K562 (cell line): ENCODE measurements around the gene TMEM87B. TPM values are rescaled to one million over a fixed set of nuclear protein-coding genes. Genes with fewer than 3 reads are reported as not detected.

ENCODE experiments used
- ARID1B ChIP-seq: fragments of 450-650 bp; IDR thresholded peaks from 2 replicates; pipeline ENCODE4 v1.6.1; 2016; ENCODE audit warnings: antibody characterized with exemption, mild to moderate bottlenecking, inconsistent platforms
- ATF3 ChIP-seq, 2 experiments: fragments of 450-650 bp in 1 of 2; sonication (generic) in 1 of 2; formaldehyde crosslinking in 1 of 2; IDR thresholded peaks in 1 of 2; conservative IDR thresholded peaks in 1 of 2; 2 replicates each; pipeline versions ENCODE4 v1.6.1 to v1.8.1; 2016 to 2023; ENCODE audit warnings: mild to moderate bottlenecking in 2 of 2, moderate library complexity in 2 of 2, inconsistent platforms in 1 of 2, missing genetic modification reagents in 1 of 2
- BRF1 ChIP-seq: IDR thresholded peaks from 3 replicates; pipeline ENCODE4 v1.6.1; 2011; ENCODE audit warnings: borderline replicate concordance, mild to moderate bottlenecking; ENCODE audit not compliant: insufficient read length; ENCODE audit errors: extremely low read depth
- CBFA2T3 ChIP-seq: fragments of 450-650 bp; IDR thresholded peaks from 2 replicates; pipeline ENCODE4 v1.6.1; 2017
- CBX3 ChIP-seq, 2 experiments: IDR thresholded peaks; 1 replicate in 1 of 2; 2 replicates in 1 of 2; pipeline ENCODE4 v1.6.1; 2012; ENCODE audit warnings: inconsistent platforms in 2 of 2, low read length in 2 of 2, borderline replicate concordance in 1 of 2, control low read depth in 1 of 2
- E2F6 ChIP-seq, 2 experiments: IDR thresholded peaks; 2 replicates each; pipeline ENCODE4 v1.6.1; 2011; ENCODE audit warnings: borderline replicate concordance in 1 of 2, control low read depth in 1 of 2, low read depth in 1 of 2, low read length in 1 of 2, mild to moderate bottlenecking in 1 of 2, mixed read lengths in 1 of 2, moderate library complexity in 1 of 2; ENCODE audit not compliant: insufficient read depth in 1 of 2, insufficient read length in 1 of 2, poor library complexity in 1 of 2, severe bottlenecking in 1 of 2; ENCODE audit errors: extremely low read depth in 1 of 2
- EGR1 ChIP-seq: fragments of 450-650 bp; conservative IDR thresholded peaks from 2 replicates; pipeline ENCODE4 v1.6.1; 2017; ENCODE audit warnings: mild to moderate bottlenecking
- NBN ChIP-seq: fragments of 450-650 bp; IDR thresholded peaks from 2 replicates; pipeline ENCODE4 v1.6.1; 2016; ENCODE audit warnings: low read depth, mild to moderate bottlenecking
- NCOA1 ChIP-seq: fragments of 450-650 bp; IDR thresholded peaks from 2 replicates; pipeline ENCODE4 v1.6.1; 2016; ENCODE audit warnings: low read depth
- NCOA4 ChIP-seq: fragments of 450-650 bp; IDR thresholded peaks from 2 replicates; pipeline ENCODE4 v1.6.1; 2018; ENCODE audit warnings: mild to moderate bottlenecking; ENCODE audit not compliant: partially characterized antibody
- RBM15 ChIP-seq: fragments of 200-400 bp; formaldehyde crosslinking; IDR thresholded peaks from 2 replicates; pipeline ENCODE4 v1.6.1; 2018; ENCODE audit warnings: mild to moderate bottlenecking, low read length, moderate library complexity; ENCODE audit not compliant: insufficient read depth
- SMAD4 ChIP-seq: fragments of 250-450 bp; sonication (Bioruptor Pico); conservative IDR thresholded peaks from 2 replicates; pipeline ENCODE4 v1.8.0; 2021; ENCODE audit warnings: inconsistent platforms, mild to moderate bottlenecking, moderate library complexity
- SMARCC2 ChIP-seq: fragments of 450-650 bp; IDR thresholded peaks from 2 replicates; pipeline ENCODE4 v1.6.1; 2017; ENCODE audit warnings: antibody characterized with exemption, moderate library complexity, mild to moderate bottlenecking, low read depth
- SMARCE1 ChIP-seq: fragments of 450-650 bp; IDR thresholded peaks from 2 replicates; pipeline ENCODE4 v1.7.1; 2016; ENCODE audit warnings: mild to moderate bottlenecking
- TAL1 ChIP-seq: fragments of 450-650 bp; IDR thresholded peaks from 2 replicates; pipeline ENCODE4 v1.6.1; 2016; ENCODE audit warnings: mild to moderate bottlenecking
- TBL1XR1 ChIP-seq, 2 experiments: IDR thresholded peaks; 2 replicates each; pipeline ENCODE4 v1.6.1; 2012; ENCODE audit warnings: improper control_type of control experiment in 2 of 2, low read length in 2 of 2, mild to moderate bottlenecking in 1 of 2
- TCF7L2 ChIP-seq: fragments of 150-350 bp; IDR thresholded peaks from 2 replicates; pipeline ENCODE4 v1.6.1; 2016; ENCODE audit warnings: low read depth, mild to moderate bottlenecking, low read length, moderate library complexity
- TEAD4 ChIP-seq, 2 experiments: sonication (generic) in 1 of 2; formaldehyde crosslinking in 1 of 2; IDR thresholded peaks; 2 replicates each; pipeline versions ENCODE4 v1.6.1 to v1.8.0; 2012 to 2022; ENCODE audit warnings: borderline replicate concordance in 1 of 2, inconsistent platforms in 1 of 2, low read length in 1 of 2, mild to moderate bottlenecking in 1 of 2, missing genetic modification reagents in 1 of 2
- TRIM24 ChIP-seq, 2 experiments: fragments of 450-650 bp; IDR thresholded peaks; 2 replicates each; pipeline ENCODE4 v1.6.1; 2016
- ZNF592 ChIP-seq: fragments of 450-650 bp; IDR thresholded peaks from 2 replicates; pipeline ENCODE4 v1.6.1; 2017; ENCODE audit warnings: antibody characterized with exemption, mild to moderate bottlenecking
- ZNF76 ChIP-seq: fragments of 250-450 bp; sonication (Bioruptor Pico); IDR thresholded peaks from 2 replicates; pipeline ENCODE4 v1.4.0; 2020; ENCODE audit warnings: mild to moderate bottlenecking, moderate library complexity, borderline replicate concordance
- ZNF766 ChIP-seq: fragments of 200-800 bp; sonication (Bioruptor generic); conservative IDR thresholded peaks from 2 replicates; pipeline ENCODE4 v1.6.1; 2016; ENCODE audit warnings: missing genetic modification characterization, missing compliant biosample characterization
- polyA plus RNA-seq, 8 experiments: library from polyadenylated mRNA; depleted of rRNA in 4 of 8; stranded (reverse) in 5 of 8; unstranded in 3 of 8; fragments of >200 nt; fragmentation: Nextera tagmentation in 2 of 8; fragmentation: Illumina TruSeq in 1 of 8; extraction: Ambion mirVana in 2 of 8; extraction: Trizol in 1 of 8; gene quantifications; 2 replicates each; pipeline versions ENCODE4 v1.2.1 to v1.2.3, GENCODE V29; 2011 to 2014; ENCODE audit warnings: inconsistent platforms in 1 of 8, missing spikeins in 1 of 8
- total RNA-seq, 7 experiments: library from RNA; depleted of rRNA in 6 of 7; stranded (reverse); fragments of >200 nt in 6 of 7; fragmentation: Illumina TruSeq in 2 of 7; extraction: Trizol in 2 of 7; gene quantifications; 2 replicates each; pipeline versions ENCODE4 v1.2.1 to v1.2.3, GENCODE V29; 2011 to 2021; ENCODE audit warnings: low replicate concordance in 1 of 7

Gene TMEM87B
- total and polyA plus RNA-seq, 9 of the 15 experiments (the other 6 are each of a cell fraction or from before 2014, with no cell fraction given) = 3.7 to 17.1 (median 11.0) TPM

GRCh38 chr2:112108178-112108832 is 53.2 kb downstream of the TMEM87B start (continued):
- TF ChIP-seq ZNF592 (no peak), NCOA4 (no peak), TAL1 (peak; percentile 81), NBN (no peak), ATF3 (IDR thresholded peaks at IDR 0.05) (no peak), ATF3 (CRISPR knock-in tag; conservative IDR thresholded peaks at IDR 0.05) (no peak), SMAD4 (CRISPR knock-in tag) (peak; percentile 65), TRIM24 (IDR thresholded peaks at IDR 0.05) (peak; percentile 28 to 69; a peak in 3 of 4 replicates), TCF7L2 (no peak), RBM15 (no peak), NCOA1 (no peak), E2F6 (IDR thresholded peaks at IDR 0.05; ENCODE audit: borderline replicate concordance in 1 of 2, extremely low read depth in 1 of 2, insufficient read depth in 1 of 2, insufficient read length in 1 of 2, low read depth in 1 of 2, low read length in 1 of 2, poor library complexity in 1 of 2, severe bottlenecking in 1 of 2) (no peak), CBFA2T3 (peak; percentile 83), ZNF76 (CRISPR knock-in tag) (no peak), TBL1XR1 (IDR thresholded peaks at IDR 0.05; ENCODE audit: low read length in 2 of 2) (peak in 1 of 2 experiments; percentile 18; a peak in 1 of 4 replicates), BRF1 (no peak), ZNF766 (peak; percentile 41; the same call in 1 of the 2 replicates), EGR1 (peak; percentile 69), SMARCC2 (peak; percentile 65; the same call in 1 of the 2 replicates), TEAD4 (IDR thresholded peaks at IDR 0.05; ENCODE audit: low read length) (peak; percentile 70; the same call in 1 of the 2 replicates), TEAD4 (CRISPR knock-in tag; IDR thresholded peaks at IDR 0.05; ENCODE audit: borderline replicate concordance) (no peak), CBX3 (IDR thresholded peaks at IDR 0.05; ENCODE audit: borderline replicate concordance in 1 of 2, low read length in 2 of 2) (peak in 1 of 2 experiments; percentile 18; a peak in 1 of 3 replicates), ARID1B (peak; percentile 89), SMARCE1 (peak; percentile 78)
